ENCODE measurements around the gene CCNF.

CCNF gene

GRCh38 chr16:2470603-2471015 lies 41.4 kb downstream of the CCNF start:
- H2BK120ac ChIP-seq (ENCODE audit: low read depth, low read length) = peak overlapping the region; percentile 95
- no peak for DNase-seq (ENCODE audit: low spot score)
- H2AK5ac ChIP-seq (ENCODE audit: low read depth, low read length) = peak overlapping the region; percentile 100
- peak overlapping the region; percentile 49 for H3K4me2 ChIP-seq (ENCODE audit: insufficient read depth, low read length, poor library complexity, severe bottlenecking)
- peak overlapping the region in 1 of 2 donors; percentile 45 for H3K4me3 ChIP-seq (ENCODE audit: low read length in 2 of 2)
- peak overlapping the region; percentile 90 for H2AFZ ChIP-seq (ENCODE audit: low read length)
- H3K9ac ChIP-seq (ENCODE audit: low read depth, low read length, poor library complexity) = peak overlapping the region; percentile 53
- H3K4me1 ChIP-seq (ENCODE audit: control insufficient read depth in 2 of 2, insufficient read depth in 1 of 2, low read depth in 1 of 2, low read length in 2 of 2) = peaks cover 32 to 41% of the 10 kb centered on the region in 2 donors
- H2BK15ac ChIP-seq (ENCODE audit: low read length) = peak overlapping the region; percentile 88
- H3K9me3 ChIP-seq (replicated peaks in 1 of 2; ENCODE audit: control insufficient read depth in 2 of 2, insufficient read depth in 1 of 2, low read depth in 1 of 2, low read length in 2 of 2) = no peaks in the 10 kb centered on the region
- H3K27ac ChIP-seq (replicated peaks; ENCODE audit: low read length) = no peak overlapping the region
- no CpG with 5 or more reads among the region's 9 CpGs for WGBS, 2 donors (ENCODE audit: extremely low coverage in 2 of 2, insufficient read length in 2 of 2, insufficient replicate concordance in 1 of 2)
- H2BK12ac ChIP-seq (ENCODE audit: low read length) = peak overlapping the region; percentile 98
- no peak overlapping the region for H4K91ac ChIP-seq (ENCODE audit: low read depth, low read length, poor library complexity)
- H2BK5ac ChIP-seq (ENCODE audit: low read length) = peak overlapping the region; percentile 95
- H3K36me3 ChIP-seq (replicated peaks in 1 of 2; ENCODE audit: control insufficient read depth in 2 of 2, insufficient read depth in 2 of 2, low read length in 2 of 2) = peaks cover 0 to under 1% of the 10 kb centered on the region in 2 donors
- peak overlapping the region; percentile 38 for H3K4ac ChIP-seq (ENCODE audit: low read length)
- peak overlapping the region; percentile 7 for H4K8ac ChIP-seq (ENCODE audit: low read depth, low read length)
- peak overlapping the region; percentile 3 for H3K23ac ChIP-seq (ENCODE audit: low read depth, low read length, poor library complexity)
- peaks cover 11% of the 10 kb centered on the region for H3K79me1 ChIP-seq (ENCODE audit: low read depth, low read length)
- H3K18ac ChIP-seq (ENCODE audit: low read length) = peak overlapping the region; percentile 95
- peaks cover 0 to 14% (median 0%) of the 10 kb centered on the region in 3 experiments for H3K27me3 ChIP-seq (ENCODE audit: control insufficient read depth in 3 of 3, insufficient read depth in 3 of 3, low read depth in 1 of 3, low read length in 3 of 3)
- H3K14ac ChIP-seq (ENCODE audit: low read length) = peak overlapping the region; percentile 5

- peaks cover 0 to 19% (median 0%) of the 10 kb centered on the region in 3 experiments for H3K27me3 ChIP-seq (ENCODE audit: control insufficient read depth in 3 of 3, insufficient read depth in 3 of 3, low read depth in 1 of 3, low read length in 3 of 3)
- H3K4ac ChIP-seq (ENCODE audit: low read length) = peak within 1 kb of the TSS; percentile 98
- H3K4me2 ChIP-seq (ENCODE audit: insufficient read depth, low read length, poor library complexity, severe bottlenecking) = peak within 1 kb of the TSS; percentile 62
- peak within 1 kb of the TSS; percentile 95 for H2BK5ac ChIP-seq (ENCODE audit: low read length)
- peak within 1 kb of the TSS; percentile 98 for H3K23ac ChIP-seq (ENCODE audit: low read depth, low read length, poor library complexity)
- no CpG with 5 or more reads among the region's 59 CpGs for WGBS, 2 donors (ENCODE audit: extremely low coverage in 2 of 2, insufficient read length in 2 of 2, insufficient replicate concordance in 1 of 2)
- H3K4me3 ChIP-seq (ENCODE audit: low read length in 2 of 2) = peak within 1 kb of the TSS; percentile 45 to 70
- no peaks in the 10 kb centered on the region for H3K36me3 ChIP-seq (replicated peaks in 1 of 2; ENCODE audit: control insufficient read depth in 2 of 2, insufficient read depth in 2 of 2, low read length in 2 of 2)
- peak within 1 kb of the TSS; percentile 9 for H3K14ac ChIP-seq (ENCODE audit: low read length)
- H3K18ac ChIP-seq (ENCODE audit: low read length) = peak within 1 kb of the TSS; percentile 98
- H3K4me1 ChIP-seq (ENCODE audit: control insufficient read depth in 2 of 2, insufficient read depth in 1 of 2, low read depth in 1 of 2, low read length in 2 of 2) = peaks cover 35 to 43% of the 10 kb centered on the region in 2 donors
- peak within 1 kb of the TSS; percentile 35 for H3K27ac ChIP-seq (replicated peaks; ENCODE audit: low read length)
- H2BK120ac ChIP-seq (ENCODE audit: low read depth, low read length) = peak within 1 kb of the TSS; percentile 96
- H2AK5ac ChIP-seq (ENCODE audit: low read depth, low read length) = peak within 1 kb of the TSS; percentile 100
- H2BK15ac ChIP-seq (ENCODE audit: low read length) = peak within 1 kb of the TSS; percentile 88
- H3K9me3 ChIP-seq (replicated peaks in 1 of 2; ENCODE audit: control insufficient read depth in 2 of 2, insufficient read depth in 1 of 2, low read depth in 1 of 2, low read length in 2 of 2) = no peaks in the 10 kb centered on the region
- H4K8ac ChIP-seq (ENCODE audit: low read depth, low read length) = peak within 1 kb of the TSS; percentile 7
- H2AFZ ChIP-seq (ENCODE audit: low read length) = peak within 1 kb of the TSS; percentile 90
- H4K91ac ChIP-seq (ENCODE audit: low read depth, low read length, poor library complexity) = no peak within 1 kb of the TSS
- peak within 1 kb of the TSS; percentile 84 for H3K9ac ChIP-seq (ENCODE audit: low read depth, low read length, poor library complexity)
- H2BK12ac ChIP-seq (ENCODE audit: low read length) = peak within 1 kb of the TSS; percentile 98
- peak; percentile 79 for DNase-seq (ENCODE audit: low spot score)
- peaks cover 11% of the 10 kb centered on the region for H3K79me1 ChIP-seq (ENCODE audit: low read depth, low read length)
Measured at GRCh38 chr16:2471016-2471652, 41.9 kb downstream of the CCNF start, which contains the start of gene NTN3. Gene NTN3, plus strand, starts transcription at chr16:2471297. Its CDS starts 405 bp downstream, at chr16:2471702.

- H2AK5ac ChIP-seq (ENCODE audit: low read depth, low read length) = peak overlapping the region; percentile 100
- H3K18ac ChIP-seq (ENCODE audit: low read length) = peak overlapping the region; percentile 98
- WGBS, 2 donors (ENCODE audit: extremely low coverage in 2 of 2, insufficient read length in 2 of 2, insufficient replicate concordance in 1 of 2) = no CpG with 5 or more reads among the region's 61 CpGs
- H3K9ac ChIP-seq (ENCODE audit: low read depth, low read length, poor library complexity) = peak overlapping the region; percentile 84
- peaks cover 0 to 24% (median 0%) of the 10 kb centered on the region in 3 experiments for H3K27me3 ChIP-seq (ENCODE audit: control insufficient read depth in 3 of 3, insufficient read depth in 3 of 3, low read depth in 1 of 3, low read length in 3 of 3)
- no peaks in the 10 kb centered on the region for H3K9me3 ChIP-seq (replicated peaks in 1 of 2; ENCODE audit: control insufficient read depth in 2 of 2, insufficient read depth in 1 of 2, low read depth in 1 of 2, low read length in 2 of 2)
- peak overlapping the region; percentile 96 for H2BK120ac ChIP-seq (ENCODE audit: low read depth, low read length)
- peak overlapping the region; percentile 89 for H3K4ac ChIP-seq (ENCODE audit: low read length)
- peak overlapping the region; percentile 87 for H2BK15ac ChIP-seq (ENCODE audit: low read length)
- peak overlapping the region; percentile 65 for H4K8ac ChIP-seq (ENCODE audit: low read depth, low read length)
- peak overlapping the region; percentile 45 to 70 for H3K4me3 ChIP-seq (ENCODE audit: low read length in 2 of 2)
- H3K23ac ChIP-seq (ENCODE audit: low read depth, low read length, poor library complexity) = peak overlapping the region; percentile 98
- peak overlapping the region; percentile 14 for H2BK12ac ChIP-seq (ENCODE audit: low read length)
- H4K91ac ChIP-seq (ENCODE audit: low read depth, low read length, poor library complexity) = no peak overlapping the region
- H3K36me3 ChIP-seq (replicated peaks in 1 of 2; ENCODE audit: control insufficient read depth in 2 of 2, insufficient read depth in 2 of 2, low read length in 2 of 2) = no peaks in the 10 kb centered on the region
- peak overlapping the region; percentile 94 for H3K14ac ChIP-seq (ENCODE audit: low read length)
- H3K27ac ChIP-seq (replicated peaks; ENCODE audit: low read length) = peak overlapping the region; percentile 35
- peaks cover 35 to 43% of the 10 kb centered on the region in 2 donors for H3K4me1 ChIP-seq (ENCODE audit: control insufficient read depth in 2 of 2, insufficient read depth in 1 of 2, low read depth in 1 of 2, low read length in 2 of 2)
- peak overlapping the region; percentile 90 for H2AFZ ChIP-seq (ENCODE audit: low read length)
- peak overlapping the region; percentile 62 for H3K4me2 ChIP-seq (ENCODE audit: insufficient read depth, low read length, poor library complexity, severe bottlenecking)
- H3K79me1 ChIP-seq (ENCODE audit: low read depth, low read length) = peaks cover 11% of the 10 kb centered on the region
- peak overlapping the region; percentile 87 for H2BK5ac ChIP-seq (ENCODE audit: low read length)
- DNase-seq (ENCODE audit: low spot score) = no peak
Measured at GRCh38 chr16:2471653-2472487, 42.6 kb downstream of the CCNF start.

Data from neuronal stem cell (in vitro differentiated cells).